Activated naive CD4-positive, alpha-beta T cell treated with anti-CD3 and anti-CD28 coated beads, Interleukin-2, amount 50 U/mL, for 24 hours (primary cell): ENCODE results near the gene RGS16.

ENCODE experiments used
- H3K27ac Mint-ChIP-seq: one replicate; pipeline ENCODE4 v1.8.0; 2021; ENCODE audit warnings: mild to moderate bottlenecking, mixed read lengths
- H3K27me3 Mint-ChIP-seq: one replicate; pipeline ENCODE4 v1.8.0; 2021; ENCODE audit warnings: mixed read lengths
- H3K36me3 Mint-ChIP-seq: one replicate; pipeline ENCODE4 v1.8.0; 2021; ENCODE audit warnings: mixed read lengths
- H3K4me1 Mint-ChIP-seq: one replicate; pipeline ENCODE4 v1.8.0; 2021; ENCODE audit warnings: mixed read lengths
- H3K4me3 Mint-ChIP-seq: one replicate; pipeline ENCODE4 v1.8.0; 2021; ENCODE audit warnings: mild to moderate bottlenecking, mixed read lengths
- H3K9me3 Mint-ChIP-seq: one replicate; pipeline ENCODE4 v1.8.0; 2021; ENCODE audit warnings: mixed read lengths

The RGS16 gene

DNA sequence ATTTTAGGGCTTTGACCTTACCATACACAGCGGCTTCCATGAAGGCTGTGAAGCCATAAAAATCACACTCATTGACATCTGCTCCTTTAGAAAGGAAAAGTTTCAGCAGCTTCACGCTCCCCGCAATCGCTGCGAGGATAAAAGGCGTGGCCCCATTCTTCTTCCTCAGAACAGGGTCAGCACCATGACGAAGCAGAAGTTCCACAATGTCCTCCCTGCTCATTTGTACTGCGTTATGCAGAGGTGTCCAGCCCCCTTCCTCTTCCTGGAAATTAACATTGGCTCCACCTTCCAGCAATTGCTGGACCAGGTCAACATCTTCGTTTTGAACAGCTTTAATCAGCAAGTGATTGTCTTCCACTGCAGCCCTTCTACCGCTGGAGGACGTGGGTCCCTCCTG is 17.8 kb downstream of the RGS16 start:
- Mint-ChIP-seq H3K9me3 (no peaks in the 10 kb centered on the region), H3K4me1 (peaks cover 76% of the 10 kb centered on the region), H3K27me3 (no peaks in the 10 kb centered on the region), H3K36me3 (peaks cover 13% of the 10 kb centered on the region), H3K4me3 (peak overlapping the region; percentile 1), H3K27ac (no peak overlapping the region)

GRCh38 chr1:182584746-182585145 is 19.4 kb downstream of the RGS16 start:
- peaks cover 21% of the 10 kb centered on the region for H3K36me3 Mint-ChIP-seq
- peak overlapping the region; percentile 66 for H3K27ac Mint-ChIP-seq
- H3K27me3 Mint-ChIP-seq, result no peaks in the 10 kb centered on the region
- H3K4me3 Mint-ChIP-seq, result peak overlapping the region; percentile 77
- no peaks in the 10 kb centered on the region for H3K9me3 Mint-ChIP-seq
- H3K4me1 Mint-ChIP-seq, result peaks cover 76% of the 10 kb centered on the region

GRCh38 chr1:182580736-182581135 is 23.5 kb downstream of the RGS16 start:
- no peak overlapping the region for H3K27ac Mint-ChIP-seq

DNA sequence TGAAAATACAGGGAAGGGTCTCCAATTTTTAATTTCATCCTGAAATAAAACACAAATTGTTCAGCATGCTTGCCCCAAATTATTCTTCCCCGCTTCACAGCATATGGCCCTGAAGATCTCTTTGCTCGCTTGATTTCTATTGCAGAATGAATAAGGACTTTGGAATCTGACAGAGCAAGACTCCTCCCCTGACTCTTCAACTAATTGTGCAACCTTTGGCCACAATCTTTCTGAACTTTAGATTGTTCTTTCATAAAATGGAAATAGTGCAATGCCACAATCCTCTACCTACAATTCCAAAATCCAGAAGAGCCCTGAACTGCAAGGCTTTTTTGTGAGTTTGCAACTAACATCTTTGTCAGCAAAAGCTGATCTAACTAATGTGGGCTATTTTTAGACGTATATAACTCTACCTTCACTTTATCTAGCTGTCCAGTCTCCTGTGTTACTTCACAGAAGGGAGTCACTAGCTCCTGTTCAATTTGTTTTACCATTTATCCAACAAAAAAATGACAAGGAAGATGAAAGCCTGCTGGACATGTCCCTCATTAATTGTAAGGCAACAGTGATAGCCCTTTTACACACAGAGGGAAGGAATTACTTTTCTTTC is 28.5 kb downstream of the RGS16 start:
- Mint-ChIP-seq H3K36me3 (peaks cover 26% of the 10 kb centered on the region), H3K27ac (peak overlapping the region; percentile 8), H3K4me1 (peaks cover 26% of the 10 kb centered on the region), H3K27me3 (no peaks in the 10 kb centered on the region), H3K9me3 (no peaks in the 10 kb centered on the region), H3K4me3 (no peak overlapping the region)

More at GRCh38 chr1:182580736-182581135, 23.5 kb downstream of the RGS16 start:
- H3K27me3 Mint-ChIP-seq, result no peaks in the 10 kb centered on the region
- peaks cover 27% of the 10 kb centered on the region for H3K36me3 Mint-ChIP-seq
- H3K9me3 Mint-ChIP-seq, result no peaks in the 10 kb centered on the region
- H3K4me1 Mint-ChIP-seq, result peaks cover 65% of the 10 kb centered on the region
- H3K4me3 Mint-ChIP-seq, result no peak overlapping the region

DNA sequence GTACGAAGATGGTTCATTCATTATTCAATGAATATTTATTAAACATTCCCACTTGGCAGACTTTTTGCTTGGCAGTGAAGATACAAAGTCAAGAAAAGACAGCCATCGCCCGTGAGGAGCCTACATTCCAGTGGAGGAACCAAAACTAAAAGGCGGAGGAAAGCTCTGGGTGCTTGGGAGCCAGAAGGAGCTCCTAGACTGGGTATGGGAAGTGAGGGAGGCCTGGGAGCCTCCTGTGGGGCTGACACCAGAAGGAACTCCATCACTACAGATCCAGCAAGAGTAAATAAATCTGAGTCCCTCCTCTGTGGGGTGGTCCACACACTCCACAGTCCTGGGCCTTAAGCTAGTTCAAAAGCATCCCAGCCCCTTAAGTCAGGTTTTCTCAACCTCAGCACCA is 30.0 kb downstream of the RGS16 start:
- H3K4me3 Mint-ChIP-seq, result no peak overlapping the region
- no peaks in the 10 kb centered on the region for H3K9me3 Mint-ChIP-seq
- peaks cover 18% of the 10 kb centered on the region for H3K4me1 Mint-ChIP-seq
- H3K27ac Mint-ChIP-seq, result no peak overlapping the region
- peaks cover 16% of the 10 kb centered on the region for H3K36me3 Mint-ChIP-seq
- no peaks in the 10 kb centered on the region for H3K27me3 Mint-ChIP-seq

- Mint-ChIP-seq H3K27ac (no peak overlapping the region), H3K9me3 (no peaks in the 10 kb centered on the region), H3K36me3 (peaks cover 4% of the 10 kb centered on the region), H3K27me3 (no peaks in the 10 kb centered on the region), H3K4me3 (no peak overlapping the region), H3K4me1 (no peaks in the 10 kb centered on the region)
These were observed 33.6 kb downstream of the RGS16 start for GRCh38 chr1:182570611-182570970.

GRCh38 chr1:182569939-182570610 is 34.1 kb downstream of the RGS16 start:
- H3K27ac Mint-ChIP-seq, result no peak overlapping the region
- H3K4me3 Mint-ChIP-seq, result no peak overlapping the region
- no peaks in the 10 kb centered on the region for H3K4me1 Mint-ChIP-seq
- no peaks in the 10 kb centered on the region for H3K36me3 Mint-ChIP-seq
- H3K9me3 Mint-ChIP-seq, result no peaks in the 10 kb centered on the region
- no peaks in the 10 kb centered on the region for H3K27me3 Mint-ChIP-seq

DNA sequence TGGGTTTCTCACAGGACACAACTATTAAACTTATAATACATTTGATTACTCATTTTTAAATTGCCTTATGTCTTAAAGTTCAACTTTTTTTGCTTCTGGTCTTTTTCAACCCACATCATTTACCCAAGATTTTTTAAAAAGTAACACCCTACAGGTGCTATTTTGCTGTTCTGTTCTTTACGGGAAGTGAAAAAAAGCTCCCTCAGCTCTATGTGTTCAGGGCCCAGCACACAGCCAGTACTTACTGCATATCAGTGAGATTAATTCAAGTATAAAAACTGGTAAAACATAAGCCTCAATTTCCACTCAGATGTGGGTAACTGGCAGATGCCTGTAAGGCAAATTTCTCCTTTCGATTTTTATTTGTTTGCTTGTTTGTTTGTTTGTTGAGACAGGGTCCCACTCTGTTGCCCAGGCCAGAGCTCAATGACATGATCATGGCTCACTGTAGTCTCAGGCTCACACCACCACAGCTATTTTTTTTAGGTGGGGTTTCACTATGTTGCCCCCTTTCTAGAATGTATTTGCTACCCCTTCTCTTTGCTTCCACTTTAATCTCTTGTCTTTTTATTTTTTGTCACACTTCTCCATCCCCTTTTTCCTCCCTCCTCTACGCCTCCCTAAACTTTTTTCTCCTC is 35.4 kb downstream of the RGS16 start:
- no peaks in the 10 kb centered on the region for H3K4me1 Mint-ChIP-seq
- no peak overlapping the region for H3K27ac Mint-ChIP-seq
- no peaks in the 10 kb centered on the region for H3K27me3 Mint-ChIP-seq
- no peaks in the 10 kb centered on the region for H3K9me3 Mint-ChIP-seq
- no peak overlapping the region for H3K4me3 Mint-ChIP-seq
- H3K36me3 Mint-ChIP-seq, result no peaks in the 10 kb centered on the region

DNA sequence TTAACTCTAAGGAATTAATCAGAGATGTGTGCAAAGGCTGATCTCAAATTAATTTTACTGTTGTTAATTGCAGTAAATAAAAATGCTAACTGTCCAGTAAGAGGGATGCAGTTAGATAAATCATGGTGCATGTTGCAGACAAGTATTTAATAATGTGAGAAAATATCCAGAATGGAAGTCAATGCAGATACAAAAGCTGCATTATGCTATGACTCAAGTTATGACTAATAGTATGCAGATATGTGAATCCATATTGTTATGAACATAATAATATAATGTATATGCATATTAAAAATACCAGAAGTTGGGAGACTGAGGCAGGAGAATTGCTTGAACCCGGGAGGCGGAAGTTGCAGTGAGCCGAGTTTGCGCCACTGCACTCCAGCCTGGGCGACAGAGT is 36.6 kb downstream of the RGS16 start:
- no peaks in the 10 kb centered on the region for H3K36me3 Mint-ChIP-seq
- H3K27ac Mint-ChIP-seq, result no peak overlapping the region
- H3K9me3 Mint-ChIP-seq, result no peaks in the 10 kb centered on the region
- H3K4me3 Mint-ChIP-seq, result no peak overlapping the region
- no peaks in the 10 kb centered on the region for H3K4me1 Mint-ChIP-seq
- H3K27me3 Mint-ChIP-seq, result no peaks in the 10 kb centered on the region

DNA sequence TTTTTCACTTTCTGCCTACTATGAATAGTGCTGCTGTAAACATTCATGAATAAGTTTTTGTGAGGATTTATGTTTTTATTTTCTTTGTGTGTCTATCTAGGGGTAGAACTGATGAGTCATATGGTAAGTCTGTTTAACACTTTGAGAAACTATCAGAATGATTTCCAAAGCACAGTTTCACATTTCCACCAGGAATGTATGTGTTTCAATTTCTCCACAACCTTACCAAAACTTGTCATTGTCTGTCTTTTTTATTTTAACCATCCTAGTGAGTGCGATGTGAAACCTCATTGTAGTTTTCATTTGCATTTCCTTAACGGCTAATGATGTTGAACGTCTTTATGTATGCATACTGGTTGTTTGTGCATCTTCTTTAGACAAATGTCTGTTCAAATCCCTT is 38.7 kb downstream of the RGS16 start:
- H3K4me1 Mint-ChIP-seq, result no peaks in the 10 kb centered on the region
- no peak overlapping the region for H3K27ac Mint-ChIP-seq
- no peaks in the 10 kb centered on the region for H3K36me3 Mint-ChIP-seq
- no peaks in the 10 kb centered on the region for H3K9me3 Mint-ChIP-seq
- H3K4me3 Mint-ChIP-seq, result no peak overlapping the region
- H3K27me3 Mint-ChIP-seq, result no peaks in the 10 kb centered on the region

- no peaks in the 10 kb centered on the region for H3K4me1 Mint-ChIP-seq
- H3K9me3 Mint-ChIP-seq, result no peaks in the 10 kb centered on the region
- no peak overlapping the region for H3K4me3 Mint-ChIP-seq
- H3K27me3 Mint-ChIP-seq, result no peaks in the 10 kb centered on the region
- no peaks in the 10 kb centered on the region for H3K36me3 Mint-ChIP-seq
- H3K27ac Mint-ChIP-seq, result no peak overlapping the region
These were observed 39.7 kb downstream of the RGS16 start for GRCh38 chr1:182564406-182565004.

DNA sequence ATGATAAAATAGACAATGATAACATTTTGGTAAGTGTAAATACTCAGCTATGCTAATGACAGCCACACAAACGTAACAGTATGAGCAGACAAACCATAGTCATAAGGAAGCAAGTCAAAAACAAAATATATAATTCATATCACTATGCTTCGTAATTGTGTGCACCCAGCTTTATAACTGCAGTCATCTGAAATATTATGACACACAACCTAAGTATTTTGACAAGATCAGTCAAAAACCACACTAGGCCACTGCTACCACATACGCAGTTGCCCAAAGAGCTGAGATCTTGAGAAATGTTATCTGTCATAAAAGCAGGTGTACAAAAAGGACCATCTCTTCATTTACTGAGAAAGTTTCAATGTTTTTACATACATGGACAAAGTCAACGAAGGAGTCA is 41.1 kb downstream of the RGS16 start:
- Mint-ChIP-seq H3K36me3 (no peaks in the 10 kb centered on the region), H3K4me1 (no peaks in the 10 kb centered on the region), H3K4me3 (no peak overlapping the region), H3K9me3 (no peaks in the 10 kb centered on the region), H3K27me3 (no peaks in the 10 kb centered on the region), H3K27ac (no peak overlapping the region)

DNA sequence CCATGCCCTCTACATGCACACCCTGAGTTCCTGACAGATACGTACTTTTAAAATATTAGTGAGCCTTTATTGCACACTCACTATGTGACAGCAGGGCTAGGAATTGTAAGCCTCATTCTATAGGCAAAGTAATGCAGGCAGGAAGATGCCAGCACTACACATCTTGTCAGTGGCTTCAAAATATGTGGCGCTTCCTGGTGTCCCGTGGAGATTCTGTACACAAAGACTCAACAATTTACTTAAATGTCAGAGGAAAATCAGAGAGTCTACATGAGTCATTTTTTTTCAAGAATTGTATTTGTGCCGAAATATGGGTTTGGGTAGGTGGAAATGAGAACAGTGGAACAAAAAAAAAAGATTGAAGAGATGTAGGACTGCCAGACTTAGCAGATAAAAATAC is 42.7 kb downstream of the RGS16 start:
- no peaks in the 10 kb centered on the region for H3K27me3 Mint-ChIP-seq
- H3K9me3 Mint-ChIP-seq, result no peaks in the 10 kb centered on the region
- H3K36me3 Mint-ChIP-seq, result no peaks in the 10 kb centered on the region
- no peaks in the 10 kb centered on the region for H3K4me1 Mint-ChIP-seq
- H3K4me3 Mint-ChIP-seq, result no peak overlapping the region
- no peak overlapping the region for H3K27ac Mint-ChIP-seq

DNA sequence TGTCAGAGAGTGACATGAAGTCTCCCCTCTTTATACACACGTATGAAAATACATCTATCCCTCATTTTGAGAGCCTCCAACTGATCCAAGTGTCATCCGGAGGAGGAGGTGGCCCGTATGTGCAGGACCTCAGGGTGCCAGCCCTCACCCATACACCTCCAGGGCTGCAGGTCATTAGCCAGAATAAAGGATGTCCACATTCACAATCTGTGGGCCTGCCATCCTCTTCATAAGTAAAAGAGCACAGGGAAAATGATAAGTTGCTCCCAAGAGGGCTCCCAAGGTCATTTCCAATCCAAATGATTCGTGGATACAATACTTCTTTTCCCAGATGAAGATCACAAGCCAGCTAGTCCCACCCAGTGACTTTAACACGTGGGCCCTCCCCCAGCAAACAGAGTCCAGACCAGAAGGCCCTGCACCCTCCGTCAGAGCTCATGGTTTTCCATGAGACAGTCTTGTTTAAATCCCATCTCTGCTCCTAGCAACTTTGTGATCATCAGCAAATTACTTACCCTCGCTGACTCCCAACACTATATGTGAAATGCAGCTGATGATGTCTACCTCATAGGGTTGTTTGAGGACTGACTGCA is 43.7 kb downstream of the RGS16 start:
- Mint-ChIP-seq H3K4me3 (no peak overlapping the region), H3K27me3 (no peaks in the 10 kb centered on the region), H3K36me3 (no peaks in the 10 kb centered on the region), H3K9me3 (no peaks in the 10 kb centered on the region), H3K27ac (no peak overlapping the region), H3K4me1 (no peaks in the 10 kb centered on the region)

- H3K4me1 Mint-ChIP-seq, result no peaks in the 10 kb centered on the region
- no peaks in the 10 kb centered on the region for H3K9me3 Mint-ChIP-seq
- H3K27me3 Mint-ChIP-seq, result no peaks in the 10 kb centered on the region
- no peaks in the 10 kb centered on the region for H3K36me3 Mint-ChIP-seq
- no peak overlapping the region for H3K4me3 Mint-ChIP-seq
- H3K27ac Mint-ChIP-seq, result no peak overlapping the region
These were observed 47.9 kb downstream of the RGS16 start for GRCh38 chr1:182556279-182556678.

DNA sequence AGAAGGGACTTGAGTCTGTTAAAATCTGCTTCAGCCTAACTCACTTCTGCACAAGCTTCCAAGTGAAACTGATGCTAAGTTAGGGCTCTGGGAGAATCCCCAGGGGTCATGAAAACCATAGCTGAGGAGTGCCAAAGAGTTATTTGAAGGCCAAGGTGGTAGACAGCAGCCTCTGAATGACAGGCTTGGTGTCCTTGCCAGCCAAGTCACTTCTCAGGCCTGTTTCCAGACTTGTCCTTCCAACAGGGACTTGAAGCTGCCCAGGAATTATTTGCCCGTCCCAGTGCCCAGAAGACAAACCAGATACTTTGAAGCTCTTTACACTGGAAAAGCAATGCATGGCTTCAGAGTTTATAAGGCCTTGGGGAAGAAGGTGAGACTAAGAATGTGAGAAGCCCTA is 48.7 kb downstream of the RGS16 start:
- H3K36me3 Mint-ChIP-seq, result no peaks in the 10 kb centered on the region
- no peaks in the 10 kb centered on the region for H3K9me3 Mint-ChIP-seq
- H3K4me3 Mint-ChIP-seq, result no peak overlapping the region
- no peak overlapping the region for H3K27ac Mint-ChIP-seq
- no peaks in the 10 kb centered on the region for H3K27me3 Mint-ChIP-seq
- no peaks in the 10 kb centered on the region for H3K4me1 Mint-ChIP-seq
